Stimulated activated CD8-positive, alpha-beta memory T cell treated with anti-CD3 and anti-CD28 coated beads, Interleukin-15, amount 100 ng/mL, for 1 hour (primary cell): Measurements from ENCODE around the gene TRAPPC2.
"Not testable (repeated sequence)": the region's sequence is repeated elsewhere in the genome, so short reads cannot be mapped to it uniquely, and the experiment has no call there.

Experiments
- DNase-seq: peaks from one replicate; pipeline ENCODE4 v3.0.0-alpha.2; 2020; ENCODE audit warnings: low read depth

The TRAPPC2 gene

GRCh38 chrX:13747836-13748235, 13.4 kb upstream of the TRAPPC2 start:
- no peak for DNase-seq

GRCh38 chrX:13742397-13743176, 8.2 kb upstream of the TRAPPC2 start:
- no peak for DNase-seq

- no peak for DNase-seq
Measured at GRCh38 chrX:13741695-13742094, 7.3 kb upstream of the TRAPPC2 start.

- no peak for DNase-seq
Measured at GRCh38 chrX:13733506-13733905, 914 bp downstream of the TRAPPC2 start.

- no peak for DNase-seq
Measured at GRCh38 chrX:13732246-13733067, 2.0 kb downstream of the TRAPPC2 start.

- not testable (repeated sequence) for DNase-seq
Measured at GRCh38 chrX:13730523-13730922, 3.9 kb downstream of the TRAPPC2 start.

- DNase-seq, result not testable (repeated sequence)
Measured at GRCh38 chrX:13726583-13726982, 7.8 kb downstream of the TRAPPC2 start.

- DNase-seq, result not testable (repeated sequence)
Measured at GRCh38 chrX:13724878-13725277, 9.5 kb downstream of the TRAPPC2 start.

GRCh38 chrX:13721819-13722519, 12.5 kb downstream of the TRAPPC2 start:
- DNase-seq, result no peak

- no peak for DNase-seq
Measured at GRCh38 chrX:13721371-13721770, 13.0 kb downstream of the TRAPPC2 start.

GRCh38 chrX:13719192-13719856, 15.1 kb downstream of the TRAPPC2 start:
- no peak for DNase-seq

- DNase-seq, result no peak
Measured at GRCh38 chrX:13717700-13718472, 16.5 kb downstream of the TRAPPC2 start.

- DNase-seq, result no peak
Measured at GRCh38 chrX:13716905-13717304, 17.5 kb downstream of the TRAPPC2 start.

- DNase-seq, result no peak
Measured at GRCh38 chrX:13716455-13716854, 18.0 kb downstream of the TRAPPC2 start.

- DNase-seq, result no peak
Measured at GRCh38 chrX:13711141-13711540, 23.3 kb downstream of the TRAPPC2 start.

- DNase-seq, result no peak
Measured at GRCh38 chrX:13703589-13703988, 30.8 kb downstream of the TRAPPC2 start.

- DNase-seq, result no peak
Measured at GRCh38 chrX:13703135-13703534, 31.3 kb downstream of the TRAPPC2 start.

GRCh38 chrX:13702111-13702789, 32.2 kb downstream of the TRAPPC2 start:
- no peak for DNase-seq

GRCh38 chrX:13700380-13700779, 34.0 kb downstream of the TRAPPC2 start:
- DNase-seq, result no peak

GRCh38 chrX:13699183-13699826, 35.1 kb downstream of the TRAPPC2 start:
- no peak for DNase-seq
